Stimulated activated naive CD8-positive, alpha-beta T cell treated with anti-CD3 and anti-CD28 coated beads, Interleukin-15, Interleukin-2, amounts not matched to agents 100 ng/mL and 50 ng/mL, for 24 hours (primary cell): ENCODE data around the gene TNFAIP8L2.

Experiments
- H3K27ac Mint-ChIP-seq: one replicate; pipeline ENCODE4 v1.8.0; 2021; ENCODE audit warnings: mild to moderate bottlenecking, mixed read lengths
- H3K27me3 Mint-ChIP-seq: one replicate; pipeline ENCODE4 v1.8.0; 2021; ENCODE audit warnings: mixed read lengths
- H3K36me3 Mint-ChIP-seq: one replicate; pipeline ENCODE4 v1.8.0; 2021; ENCODE audit warnings: low read depth, mixed read lengths
- H3K4me1 Mint-ChIP-seq: one replicate; pipeline ENCODE4 v1.8.0; 2021; ENCODE audit warnings: low read depth, mixed read lengths
- H3K4me3 Mint-ChIP-seq: one replicate; pipeline ENCODE4 v1.8.0; 2021; ENCODE audit warnings: mild to moderate bottlenecking, mixed read lengths
- H3K9me3 Mint-ChIP-seq: one replicate; pipeline ENCODE4 v1.8.0; 2021; ENCODE audit warnings: mixed read lengths

TNFAIP8L2 gene

DNA sequence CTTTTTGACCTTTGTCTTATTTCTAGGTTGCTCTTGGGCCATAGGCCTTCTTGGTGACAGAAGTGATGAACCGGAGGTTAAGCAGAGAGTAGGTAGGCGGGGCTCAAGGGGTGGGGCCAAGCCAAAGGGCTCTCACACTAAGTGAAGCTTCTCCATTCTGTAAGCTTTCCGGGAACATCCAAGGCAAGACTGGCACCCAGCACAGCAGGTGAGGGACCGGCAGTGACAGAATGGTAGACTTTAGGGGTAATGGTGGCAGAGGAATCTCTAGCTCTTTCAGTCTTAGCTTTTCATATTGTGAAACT is at the start of gene TNFAIP8L2:
TNFAIP8L2 (plus strand) TSS at position 135 of the 305 bp plus-strand sequence. CDS start 2,049 bp downstream, outside the sequence.
- no peaks in the 10 kb centered on the region for H3K27me3 Mint-ChIP-seq
- peaks cover 45% of the 10 kb centered on the region for H3K36me3 Mint-ChIP-seq
- H3K4me1 Mint-ChIP-seq, result peaks cover 48% of the 10 kb centered on the region
- peak within 1 kb of the TSS; percentile 96 for H3K27ac Mint-ChIP-seq
- no peaks in the 10 kb centered on the region for H3K9me3 Mint-ChIP-seq
- peak within 1 kb of the TSS; percentile 94 for H3K4me3 Mint-ChIP-seq

DNA sequence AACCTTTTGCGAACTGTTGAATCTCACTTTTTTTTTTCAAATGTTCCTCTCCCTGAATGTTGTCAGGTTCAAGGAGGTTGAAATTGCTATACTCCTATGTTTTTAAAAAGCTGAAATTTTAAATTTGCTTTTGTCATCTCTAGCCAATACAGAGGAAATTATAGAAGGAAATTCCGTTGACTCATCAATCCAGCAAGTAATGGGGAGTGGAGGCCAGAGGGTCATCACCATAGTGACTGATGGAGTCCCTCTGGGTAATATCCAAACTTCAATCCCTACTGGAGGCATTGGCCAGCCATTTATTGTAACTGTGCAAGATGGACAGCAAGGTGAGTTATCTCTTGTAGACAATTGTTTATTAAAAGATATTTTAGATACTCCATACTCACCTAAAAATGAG is 49.6 kb upstream of the TNFAIP8L2 start:
- Mint-ChIP-seq H3K27ac (no peak overlapping the region), H3K4me3 (no peak overlapping the region), H3K36me3 (peaks cover 17% of the 10 kb centered on the region), H3K27me3 (no peaks in the 10 kb centered on the region), H3K9me3 (no peaks in the 10 kb centered on the region), H3K4me1 (no peaks in the 10 kb centered on the region)

DNA sequence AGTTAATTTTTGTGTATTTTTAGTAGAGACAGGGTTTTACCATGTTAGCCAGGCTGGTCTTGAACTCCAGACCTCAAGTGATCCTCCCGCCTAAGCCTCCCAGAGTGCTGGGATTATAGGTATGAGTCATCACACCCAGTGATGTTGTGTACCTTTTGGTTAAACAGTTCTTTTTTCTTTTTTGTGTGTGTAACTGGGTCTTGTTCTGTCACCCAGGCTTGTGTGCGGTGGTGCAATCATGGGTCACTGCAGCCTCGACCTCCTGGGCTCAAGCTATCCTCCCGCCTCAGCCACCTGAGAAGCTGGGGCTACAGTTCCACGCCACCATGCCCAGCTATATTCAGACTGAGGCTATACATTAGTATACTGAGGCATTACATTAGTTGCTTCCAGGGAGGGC is 48.1 kb upstream of the TNFAIP8L2 start:
- Mint-ChIP-seq H3K36me3 (peaks cover 17% of the 10 kb centered on the region), H3K4me3 (no peak overlapping the region), H3K27ac (no peak overlapping the region), H3K4me1 (no peaks in the 10 kb centered on the region), H3K27me3 (no peaks in the 10 kb centered on the region), H3K9me3 (no peaks in the 10 kb centered on the region)

DNA sequence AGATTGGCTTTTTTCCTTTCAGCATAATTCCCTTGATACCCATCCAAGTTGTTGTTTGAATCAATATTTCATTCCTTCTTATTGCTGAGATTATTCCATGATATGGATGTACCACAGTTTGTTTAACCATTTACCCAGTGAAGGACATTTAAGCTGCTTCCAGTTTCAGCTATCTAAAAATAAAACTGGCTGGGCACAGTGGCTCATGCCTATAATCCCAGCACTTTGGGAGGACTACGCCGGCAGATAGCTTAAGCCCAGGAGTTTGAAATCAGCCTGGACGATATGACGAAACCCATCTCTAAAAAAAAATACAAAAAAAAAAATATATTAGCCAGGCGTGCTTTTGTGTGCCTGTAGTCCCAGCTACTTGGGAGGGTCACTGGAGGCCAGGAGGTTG is 42.6 kb upstream of the TNFAIP8L2 start:
- Mint-ChIP-seq H3K36me3 (peaks cover 13% of the 10 kb centered on the region), H3K4me3 (no peak overlapping the region), H3K4me1 (no peaks in the 10 kb centered on the region), H3K27ac (no peak overlapping the region), H3K9me3 (no peaks in the 10 kb centered on the region), H3K27me3 (no peaks in the 10 kb centered on the region)

DNA sequence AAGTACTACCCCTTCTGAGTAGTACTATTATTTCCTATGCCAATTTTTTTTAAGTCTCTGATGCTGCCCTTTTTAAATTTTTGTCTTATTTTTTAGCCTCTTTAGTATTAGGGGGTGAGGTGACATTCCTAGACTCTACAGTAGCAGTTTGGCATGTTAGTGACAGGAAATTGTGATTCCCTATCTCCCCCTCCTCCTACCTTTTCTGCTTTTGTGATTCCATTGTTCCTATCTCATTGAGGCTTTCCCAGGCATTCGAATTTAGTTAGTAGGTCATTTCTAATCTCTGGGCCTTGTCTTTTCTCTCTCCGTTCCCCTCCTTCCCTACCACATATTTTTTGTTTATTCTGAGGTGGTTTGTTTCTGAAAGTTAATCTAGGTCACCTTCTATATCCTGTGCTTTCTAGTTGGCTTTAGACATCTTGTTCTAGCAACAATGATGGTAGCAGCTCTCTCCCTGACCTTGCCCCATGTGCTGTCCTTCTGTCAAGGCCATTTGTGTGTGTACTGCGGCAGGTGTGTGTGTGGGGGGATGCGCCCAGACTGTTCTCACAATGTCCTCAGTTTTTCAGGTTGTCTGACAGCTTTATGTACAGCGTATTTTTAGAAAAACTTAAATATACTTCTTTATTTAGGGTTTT is 31.6 kb upstream of the TNFAIP8L2 start:
- H3K36me3 Mint-ChIP-seq, result peaks cover 4% of the 10 kb centered on the region
- no peak overlapping the region for H3K27ac Mint-ChIP-seq
- no peak overlapping the region for H3K4me3 Mint-ChIP-seq
- H3K4me1 Mint-ChIP-seq, result no peaks in the 10 kb centered on the region
- H3K27me3 Mint-ChIP-seq, result no peaks in the 10 kb centered on the region
- no peaks in the 10 kb centered on the region for H3K9me3 Mint-ChIP-seq

DNA sequence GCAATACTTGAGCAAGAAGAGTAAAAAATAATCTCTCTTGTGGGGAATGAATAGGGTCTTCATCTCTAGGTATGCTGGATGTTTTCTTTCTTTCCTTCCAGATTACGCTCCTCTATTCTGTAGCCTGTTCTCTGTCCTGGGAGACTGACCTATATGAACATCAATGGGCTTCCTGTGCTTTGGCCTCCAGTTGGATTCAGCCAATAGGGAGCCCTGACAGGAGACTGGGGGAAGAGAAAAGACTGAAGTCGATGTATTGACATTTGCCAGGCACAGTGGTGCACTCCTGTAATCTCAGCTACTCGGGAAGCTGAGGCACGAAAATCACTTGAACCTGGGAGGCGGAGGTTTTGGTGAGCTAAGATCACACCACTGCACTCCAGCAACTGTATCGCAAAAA is 27.6 kb upstream of the TNFAIP8L2 start:
- no peak overlapping the region for H3K4me3 Mint-ChIP-seq
- no peak overlapping the region for H3K27ac Mint-ChIP-seq

DNA sequence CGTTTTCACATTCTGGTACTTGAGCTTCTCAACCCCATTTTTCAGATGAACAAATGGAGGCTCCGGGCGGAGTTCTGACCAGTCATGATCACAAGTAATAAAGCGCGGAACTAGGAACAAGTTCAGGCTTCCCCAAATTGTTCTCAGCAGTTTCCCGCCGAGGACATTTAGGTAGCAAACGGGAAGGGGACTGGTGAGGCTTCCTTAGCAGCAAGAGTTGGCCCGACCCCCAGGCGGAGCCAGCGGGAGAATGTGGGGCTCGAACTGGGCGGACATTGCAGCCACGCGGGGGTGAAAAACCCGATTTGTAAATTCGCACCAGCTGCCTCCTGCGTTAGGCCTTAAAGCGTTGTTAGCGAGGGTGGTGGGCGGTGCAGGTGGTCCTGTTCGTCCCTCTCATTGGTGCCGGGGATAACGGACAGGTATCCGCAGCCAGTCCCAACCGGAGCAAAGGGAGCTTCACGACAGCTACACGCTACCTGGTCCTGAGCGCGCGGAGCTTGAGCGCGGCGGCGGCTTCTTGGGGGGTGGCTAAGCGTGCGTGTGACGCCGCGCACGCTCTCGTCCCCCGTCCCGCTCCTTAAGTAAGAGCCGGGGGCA is 25.4 kb upstream of the TNFAIP8L2 start:
- H3K27me3 Mint-ChIP-seq, result no peaks in the 10 kb centered on the region
- H3K27ac Mint-ChIP-seq, result peak overlapping the region; percentile 91
- peaks cover 15% of the 10 kb centered on the region for H3K4me1 Mint-ChIP-seq
- H3K9me3 Mint-ChIP-seq, result no peaks in the 10 kb centered on the region
- peak overlapping the region; percentile 78 for H3K4me3 Mint-ChIP-seq
- H3K36me3 Mint-ChIP-seq, result no peaks in the 10 kb centered on the region

More for the DNA sequence above, 27.6 kb upstream of the TNFAIP8L2 start:
- H3K4me1 Mint-ChIP-seq, result peaks cover 15% of the 10 kb centered on the region
- H3K9me3 Mint-ChIP-seq, result no peaks in the 10 kb centered on the region
- H3K27me3 Mint-ChIP-seq, result no peaks in the 10 kb centered on the region
- peaks cover 4% of the 10 kb centered on the region for H3K36me3 Mint-ChIP-seq

DNA sequence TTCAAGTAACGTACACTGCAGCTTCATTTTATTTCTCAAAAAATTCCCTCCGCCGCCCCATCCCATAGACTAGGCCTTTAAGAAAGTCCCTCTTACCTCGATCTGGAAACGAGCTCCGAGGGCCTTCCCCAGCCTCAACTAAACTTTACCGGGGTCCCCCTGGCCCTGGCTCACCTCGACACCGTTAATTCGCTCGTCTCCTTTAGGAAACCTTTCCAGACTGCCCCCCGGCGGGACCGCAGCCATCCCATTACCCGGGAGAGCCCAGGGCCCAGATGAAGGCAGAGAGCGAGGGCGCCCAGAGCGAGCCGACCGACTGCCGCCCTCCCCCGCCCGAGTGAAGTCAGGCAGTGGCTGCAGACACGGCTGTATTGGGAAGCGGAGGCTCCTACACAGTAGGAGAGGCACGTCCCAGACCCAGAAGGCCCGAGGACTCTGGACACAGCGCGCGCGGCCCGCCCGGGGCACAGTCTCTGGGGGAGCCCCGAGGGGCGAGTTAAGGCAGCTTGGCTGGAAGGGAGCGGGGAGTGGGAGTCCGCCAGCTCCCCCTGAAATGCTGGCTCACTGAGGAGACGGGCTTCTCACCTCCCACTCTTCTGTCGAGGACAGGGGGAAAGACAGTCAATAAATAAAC is 24.6 kb upstream of the TNFAIP8L2 start:
- Mint-ChIP-seq H3K36me3 (no peaks in the 10 kb centered on the region), H3K9me3 (no peaks in the 10 kb centered on the region), H3K27me3 (no peaks in the 10 kb centered on the region), H3K27ac (peak overlapping the region; percentile 91), H3K4me1 (peaks cover 15% of the 10 kb centered on the region), H3K4me3 (peak overlapping the region; percentile 78)

DNA sequence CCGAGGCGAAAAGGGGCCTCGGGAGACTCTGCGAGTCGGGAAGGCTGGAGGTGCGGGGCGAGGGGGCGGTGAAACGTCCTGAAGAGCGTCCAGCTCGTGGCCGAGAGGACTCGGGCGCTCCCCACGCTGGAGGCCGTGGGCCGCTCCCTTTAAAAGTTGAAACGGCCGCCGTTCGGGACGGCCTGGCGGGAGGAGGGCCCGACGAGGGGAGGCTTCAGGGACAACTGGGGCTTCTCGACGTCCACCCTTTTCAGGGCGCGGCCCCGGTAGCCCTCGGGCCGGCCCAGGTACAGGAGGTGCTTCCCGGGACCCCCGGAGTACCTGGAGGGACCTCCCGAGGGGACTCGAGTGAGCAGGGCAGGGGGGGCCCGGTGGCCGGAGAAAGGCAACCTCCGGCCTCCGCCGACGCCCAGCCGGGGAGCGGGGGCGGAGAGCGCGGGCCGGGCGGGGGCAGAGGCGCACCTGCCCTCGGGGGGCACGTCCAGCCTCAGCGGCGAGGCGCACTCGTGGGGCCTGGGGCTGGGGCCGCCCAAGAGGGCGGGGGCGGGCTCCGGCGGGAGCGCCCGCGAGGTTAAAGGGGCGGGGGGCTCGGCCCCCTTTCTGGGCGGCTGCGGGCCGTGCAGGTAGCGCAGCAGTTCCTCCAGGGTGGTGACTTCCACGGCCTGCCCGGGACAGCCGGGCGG is 24.0 kb upstream of the TNFAIP8L2 start:
- H3K4me1 Mint-ChIP-seq, result peaks cover 15% of the 10 kb centered on the region
- no peaks in the 10 kb centered on the region for H3K27me3 Mint-ChIP-seq
- H3K36me3 Mint-ChIP-seq, result no peaks in the 10 kb centered on the region
- no peaks in the 10 kb centered on the region for H3K9me3 Mint-ChIP-seq
- no peak overlapping the region for H3K4me3 Mint-ChIP-seq
- H3K27ac Mint-ChIP-seq, result no peak overlapping the region

DNA sequence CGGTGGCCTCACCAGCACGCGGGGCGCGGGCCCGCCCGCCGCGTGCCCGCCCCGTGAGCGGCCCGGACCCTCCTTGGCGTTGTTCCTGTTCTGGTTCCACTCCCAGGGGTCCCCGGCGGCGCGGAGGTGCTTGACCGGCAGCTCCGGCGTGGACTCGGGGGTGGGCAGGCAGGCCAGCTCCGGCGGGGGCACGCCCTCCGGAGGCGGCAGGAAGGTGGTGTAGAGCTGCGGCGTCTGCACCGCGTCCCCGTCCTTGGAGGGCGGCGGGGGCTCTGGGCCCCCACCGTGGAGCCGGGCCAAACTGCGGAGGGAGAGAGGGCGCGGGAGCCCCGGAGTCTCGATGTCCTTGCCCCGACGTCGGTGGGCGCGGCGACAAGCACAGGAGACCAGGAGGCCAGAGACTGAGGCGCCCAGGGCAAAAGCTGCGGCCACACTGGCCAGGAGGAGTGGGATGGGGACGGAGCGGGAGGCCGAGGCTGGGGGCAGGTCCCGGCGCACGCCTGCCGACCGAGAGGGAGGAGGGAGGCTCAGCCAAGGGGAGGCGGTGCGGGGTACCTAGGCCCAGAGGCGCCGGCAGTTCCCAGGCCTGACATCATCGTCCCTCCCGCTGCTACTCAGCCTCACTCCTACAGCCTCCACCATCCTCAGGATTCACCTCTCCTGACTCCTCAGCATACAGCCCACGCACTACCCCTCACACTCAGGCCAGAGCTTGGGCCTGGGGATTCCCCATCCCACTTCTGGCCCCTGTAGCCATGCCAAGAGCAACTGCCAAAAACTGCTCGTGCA is 23.2 kb upstream of the TNFAIP8L2 start:
- no peaks in the 10 kb centered on the region for H3K9me3 Mint-ChIP-seq
- H3K27me3 Mint-ChIP-seq, result no peaks in the 10 kb centered on the region
- peaks cover 15% of the 10 kb centered on the region for H3K4me1 Mint-ChIP-seq
- H3K36me3 Mint-ChIP-seq, result no peaks in the 10 kb centered on the region
- no peak overlapping the region for H3K4me3 Mint-ChIP-seq
- peak overlapping the region; percentile 68 for H3K27ac Mint-ChIP-seq

DNA sequence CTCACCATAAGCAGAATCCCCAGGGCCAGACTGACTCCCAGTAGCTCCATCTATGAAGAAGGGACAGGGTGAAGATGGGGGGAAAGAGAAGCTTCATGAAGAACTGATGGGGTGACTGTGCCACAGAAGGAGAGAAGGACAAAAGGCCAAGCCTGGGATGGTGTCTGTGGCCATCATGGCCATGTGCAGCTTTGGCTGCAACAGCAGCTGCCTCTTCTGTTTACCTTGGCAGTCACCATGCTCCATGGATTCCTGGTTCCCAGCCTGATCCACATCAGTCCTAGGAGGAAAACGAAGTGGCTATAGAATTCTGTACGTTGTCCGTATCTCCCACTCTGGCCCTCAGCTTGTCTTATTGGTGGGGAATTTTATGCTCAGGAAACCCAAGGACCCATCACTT is 22.1 kb upstream of the TNFAIP8L2 start:
- Mint-ChIP-seq H3K27ac (no peak overlapping the region), H3K4me3 (no peak overlapping the region), H3K4me1 (peaks cover 15% of the 10 kb centered on the region), H3K36me3 (no peaks in the 10 kb centered on the region), H3K27me3 (no peaks in the 10 kb centered on the region), H3K9me3 (no peaks in the 10 kb centered on the region)

DNA sequence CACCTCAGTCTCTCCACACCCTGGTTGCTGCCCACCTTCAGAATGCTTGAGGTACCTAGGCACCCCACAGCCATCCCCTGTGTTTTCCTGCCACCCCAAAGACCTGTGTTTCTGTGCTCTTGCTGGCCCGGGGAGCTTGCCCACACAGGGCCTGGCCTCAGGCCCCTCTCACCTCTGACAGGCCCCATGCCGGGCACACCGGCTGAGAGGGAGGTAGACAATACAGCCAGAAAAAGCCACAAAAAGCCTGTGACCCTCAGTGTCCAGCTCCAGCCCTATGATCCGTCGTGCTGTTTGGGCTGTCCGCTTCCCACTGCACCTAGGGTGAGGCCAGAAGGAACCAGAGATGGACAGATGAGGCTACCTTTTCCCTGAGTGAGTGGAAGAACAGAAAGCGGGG is 21.5 kb upstream of the TNFAIP8L2 start:
- Mint-ChIP-seq H3K9me3 (no peaks in the 10 kb centered on the region), H3K4me3 (no peak overlapping the region), H3K4me1 (peaks cover 15% of the 10 kb centered on the region), H3K36me3 (no peaks in the 10 kb centered on the region), H3K27ac (no peak overlapping the region), H3K27me3 (no peaks in the 10 kb centered on the region)

DNA sequence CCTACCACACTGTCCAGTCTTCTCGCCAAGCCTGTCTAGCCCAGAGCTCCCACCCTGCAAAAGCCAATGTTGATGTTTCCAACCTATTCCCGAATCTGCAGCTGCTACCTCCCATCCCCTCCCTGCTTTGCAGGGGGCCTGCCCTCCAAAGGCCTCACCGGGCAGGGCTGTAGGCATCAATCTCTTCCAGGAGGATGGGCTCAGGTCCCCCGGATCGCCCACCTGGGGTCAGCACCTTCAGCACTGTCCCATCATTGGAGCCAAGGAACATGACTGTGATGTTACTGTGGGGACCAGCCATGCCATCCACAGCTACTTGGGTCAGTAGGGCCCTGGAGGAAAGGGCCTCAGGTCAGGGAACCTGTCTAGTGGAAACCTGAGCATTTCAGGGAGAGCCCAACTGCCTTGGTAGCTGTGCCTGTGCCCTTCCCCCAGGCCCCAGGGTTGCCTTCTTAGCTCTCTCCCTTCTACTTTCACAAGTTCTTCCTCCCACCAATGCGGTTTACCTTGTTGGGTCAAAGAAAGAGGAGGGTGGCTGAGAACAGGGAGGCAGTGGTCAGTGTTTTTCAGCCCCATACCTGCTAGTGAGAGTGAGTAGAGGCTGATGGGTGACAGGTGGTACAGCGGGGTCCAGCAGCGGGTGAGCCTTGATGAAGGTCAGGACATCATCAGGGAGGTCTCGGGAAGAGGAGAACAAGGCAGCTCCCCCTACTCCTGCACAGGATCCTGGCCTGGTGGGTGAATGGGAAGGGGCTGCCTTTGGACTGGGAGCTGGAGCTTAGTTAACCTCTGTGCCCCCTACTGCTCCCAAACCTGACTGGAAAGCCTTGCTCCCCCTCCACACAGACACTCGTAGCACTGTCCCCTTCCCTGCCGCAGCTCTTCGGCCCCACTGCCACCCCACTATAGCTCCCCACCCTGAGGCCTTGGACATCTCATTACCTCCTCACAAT is 20.7 kb upstream of the TNFAIP8L2 start:
- Mint-ChIP-seq H3K36me3 (no peaks in the 10 kb centered on the region), H3K4me3 (no peak overlapping the region), H3K4me1 (peaks cover 12% of the 10 kb centered on the region), H3K27ac (no peak overlapping the region), H3K9me3 (no peaks in the 10 kb centered on the region), H3K27me3 (no peaks in the 10 kb centered on the region)

DNA sequence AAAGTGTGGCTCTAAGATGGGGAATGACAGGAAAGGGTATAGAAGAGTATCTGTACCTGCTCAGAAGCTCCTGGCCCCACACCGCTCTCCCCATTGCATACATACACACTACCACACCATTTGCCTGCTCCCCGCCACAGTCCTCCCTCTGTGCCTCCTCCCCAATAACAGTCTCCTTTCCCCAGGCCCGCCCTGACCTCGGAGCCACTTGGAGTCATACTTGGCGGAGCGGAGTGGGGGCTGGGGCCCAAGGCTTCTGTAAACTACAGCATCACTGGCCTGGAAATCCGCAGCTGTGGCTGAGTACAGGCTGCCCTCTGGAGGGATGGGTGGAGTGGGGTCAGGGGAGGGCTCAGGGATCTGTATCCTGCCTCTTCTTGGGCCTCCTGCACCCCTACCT is 18.7 kb upstream of the TNFAIP8L2 start:
- Mint-ChIP-seq H3K36me3 (no peaks in the 10 kb centered on the region), H3K4me1 (no peaks in the 10 kb centered on the region), H3K27ac (no peak overlapping the region), H3K27me3 (no peaks in the 10 kb centered on the region), H3K9me3 (no peaks in the 10 kb centered on the region), H3K4me3 (no peak overlapping the region)
